Activated naive CD8-positive, alpha-beta T cell treated with anti-CD3 and anti-CD28 coated beads for 36 hours (primary cell): Measurements from ENCODE around the gene E2F1. TPM values are rescaled to one million over a fixed set of nuclear protein-coding genes. Genes with fewer than 3 reads are reported as not detected.

Experiments used
- DNase-seq: peaks from one replicate; pipeline ENCODE4 v3.0.0; 2021
- H3K27ac Mint-ChIP-seq: one replicate; pipeline ENCODE4 v1.8.0; 2022; ENCODE audit warnings: mild to moderate bottlenecking, moderate library complexity, mixed read lengths
- H3K27me3 Mint-ChIP-seq: one replicate; pipeline ENCODE4 v1.8.0; 2022; ENCODE audit warnings: mild to moderate bottlenecking, mixed read lengths
- H3K36me3 Mint-ChIP-seq: one replicate; pipeline ENCODE4 v1.8.0; 2021; ENCODE audit warnings: mild to moderate bottlenecking, mixed read lengths
- H3K4me1 Mint-ChIP-seq: one replicate; pipeline ENCODE4 v1.8.0; 2021; ENCODE audit warnings: mixed read lengths
- H3K4me3 Mint-ChIP-seq: one replicate; pipeline ENCODE4 v1.8.0; 2022; ENCODE audit warnings: mild to moderate bottlenecking, moderate library complexity, mixed read lengths
- H3K9me3 Mint-ChIP-seq: one replicate; pipeline ENCODE4 v1.8.0; 2022; ENCODE audit warnings: mixed read lengths
- total RNA-seq, 2 experiments: library from RNA; stranded (reverse); gene quantifications; one replicate each; pipeline ENCODE4 v1.2.3, GENCODE V29; 2021

E2F1 gene
- total RNA-seq, 2 experiments from 2014 or later: 76.1 to 79.6 TPM

DNA sequence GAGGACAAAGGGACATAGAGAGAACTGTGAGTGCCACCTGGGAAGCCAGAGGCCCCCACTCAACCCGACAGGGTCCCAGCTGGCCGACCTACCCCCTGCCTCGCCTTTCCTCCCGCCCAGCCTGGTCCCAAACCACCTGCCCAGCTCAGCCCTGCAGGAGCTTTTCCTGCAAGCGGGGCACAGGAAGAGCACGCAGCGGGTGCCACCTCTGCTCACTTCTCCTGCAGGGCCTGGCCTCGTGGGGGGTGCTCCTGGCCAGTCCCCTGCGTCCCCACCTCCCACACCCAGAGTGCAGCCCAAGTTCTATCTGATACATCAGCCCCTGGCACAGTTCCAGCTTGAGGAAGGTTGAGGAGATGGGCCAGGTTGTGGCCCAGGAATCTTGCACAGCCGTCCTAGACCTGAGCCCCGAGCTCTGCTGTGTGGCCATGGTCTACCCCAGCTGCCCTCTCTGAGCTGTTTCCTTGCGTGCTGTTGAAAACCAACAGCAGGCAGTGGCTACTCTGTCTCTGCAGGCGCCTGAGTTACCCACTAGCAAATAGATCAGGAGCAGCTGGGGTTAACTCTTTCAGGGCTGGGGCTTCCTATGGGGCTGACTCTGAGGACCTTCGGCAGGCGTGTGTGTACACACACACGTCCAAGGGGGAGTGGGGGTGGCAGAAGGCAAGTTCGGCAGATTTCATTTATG is 13.6 kb downstream of the E2F1 start:
- Mint-ChIP-seq H3K4me1 (peaks cover 22% of the 10 kb centered on the region), H3K27ac (peak overlapping the region; percentile 27), H3K4me3 (peak overlapping the region; percentile 86), H3K36me3 (peaks cover 20% of the 10 kb centered on the region), H3K9me3 (no peaks in the 10 kb centered on the region), H3K27me3 (no peaks in the 10 kb centered on the region)
- DNase-seq: no peak

DNA sequence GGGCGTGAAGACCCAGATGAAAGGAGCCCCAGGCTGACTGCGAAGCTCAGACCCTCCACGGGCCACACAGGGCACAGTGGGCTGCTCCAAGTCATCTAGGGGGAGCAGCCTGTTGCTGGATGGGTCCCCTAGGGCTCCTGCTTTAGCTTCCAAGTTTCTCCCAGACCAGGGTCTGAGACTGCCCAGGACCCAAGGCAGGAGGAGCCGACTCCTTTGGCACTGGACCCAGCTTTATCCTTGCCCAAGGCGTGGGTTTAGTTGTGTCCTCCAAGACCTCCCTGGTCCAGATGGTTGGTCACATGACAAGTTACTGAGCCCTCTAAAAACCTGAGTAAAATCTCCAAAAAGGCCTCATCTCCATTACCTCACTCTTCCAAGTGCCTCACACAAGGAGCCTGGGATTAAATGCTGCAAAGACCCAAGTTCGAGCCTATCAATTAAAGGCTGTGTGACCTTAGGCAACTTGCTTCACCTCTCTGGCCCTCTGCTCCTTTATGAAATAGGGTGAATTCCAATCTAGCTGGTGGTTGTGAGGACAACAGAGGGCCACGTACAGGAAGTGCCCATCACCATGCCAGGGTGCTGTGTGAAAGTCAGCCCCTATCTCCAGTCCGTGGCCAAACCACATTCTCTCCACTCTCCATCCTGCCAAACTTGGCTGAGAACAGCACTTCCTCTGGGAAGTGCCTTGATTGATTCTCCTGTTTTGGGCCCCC is 14.5 kb downstream of the E2F1 start:
- Mint-ChIP-seq H3K27me3 (no peaks in the 10 kb centered on the region), H3K36me3 (peaks cover 15% of the 10 kb centered on the region), H3K9me3 (no peaks in the 10 kb centered on the region), H3K4me1 (peaks cover 22% of the 10 kb centered on the region), H3K4me3 (no peak overlapping the region), H3K27ac (no peak overlapping the region)
- no peak for DNase-seq

DNA sequence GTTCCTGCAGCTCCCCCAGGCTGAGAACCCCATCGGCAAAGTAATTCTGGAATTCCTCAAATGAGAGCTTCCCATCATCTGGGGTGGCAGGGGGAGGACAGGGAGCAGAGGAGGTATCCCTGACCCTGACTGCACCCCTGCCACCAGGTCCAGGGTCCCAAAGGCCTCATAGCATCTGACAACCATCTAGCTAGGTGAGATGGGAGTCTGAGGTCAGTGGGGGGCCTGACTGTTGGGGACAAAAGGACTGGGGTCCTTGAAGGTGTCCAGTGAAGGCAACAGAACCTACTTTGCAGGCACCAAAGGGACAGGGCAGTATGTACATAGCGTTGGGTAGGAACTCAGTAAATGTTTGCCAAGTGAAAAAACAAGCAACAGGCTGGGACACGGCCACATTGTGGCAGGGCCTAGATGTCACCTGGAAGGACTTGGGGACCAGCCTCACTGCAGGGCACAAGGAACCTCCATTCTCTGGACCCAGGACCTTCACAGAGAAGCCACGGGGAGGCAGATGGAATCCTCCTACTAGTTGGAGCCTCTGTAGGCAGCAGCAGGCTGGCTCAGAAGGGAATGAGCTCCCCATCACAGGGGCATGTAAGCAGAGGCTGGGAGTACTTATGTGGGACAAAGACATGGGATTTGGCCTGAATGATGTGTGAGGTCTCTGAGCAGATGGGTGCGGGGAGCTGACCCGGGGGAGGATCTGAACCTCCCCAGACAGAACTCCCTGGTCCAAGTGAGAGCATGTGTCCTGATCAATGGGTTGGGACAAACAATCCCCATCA is 15.3 kb downstream of the E2F1 start:
- Mint-ChIP-seq H3K27ac (no peak overlapping the region), H3K36me3 (peaks cover 12% of the 10 kb centered on the region), H3K27me3 (no peaks in the 10 kb centered on the region), H3K4me3 (no peak overlapping the region), H3K9me3 (no peaks in the 10 kb centered on the region), H3K4me1 (peaks cover 29% of the 10 kb centered on the region)
- no peak for DNase-seq

DNA sequence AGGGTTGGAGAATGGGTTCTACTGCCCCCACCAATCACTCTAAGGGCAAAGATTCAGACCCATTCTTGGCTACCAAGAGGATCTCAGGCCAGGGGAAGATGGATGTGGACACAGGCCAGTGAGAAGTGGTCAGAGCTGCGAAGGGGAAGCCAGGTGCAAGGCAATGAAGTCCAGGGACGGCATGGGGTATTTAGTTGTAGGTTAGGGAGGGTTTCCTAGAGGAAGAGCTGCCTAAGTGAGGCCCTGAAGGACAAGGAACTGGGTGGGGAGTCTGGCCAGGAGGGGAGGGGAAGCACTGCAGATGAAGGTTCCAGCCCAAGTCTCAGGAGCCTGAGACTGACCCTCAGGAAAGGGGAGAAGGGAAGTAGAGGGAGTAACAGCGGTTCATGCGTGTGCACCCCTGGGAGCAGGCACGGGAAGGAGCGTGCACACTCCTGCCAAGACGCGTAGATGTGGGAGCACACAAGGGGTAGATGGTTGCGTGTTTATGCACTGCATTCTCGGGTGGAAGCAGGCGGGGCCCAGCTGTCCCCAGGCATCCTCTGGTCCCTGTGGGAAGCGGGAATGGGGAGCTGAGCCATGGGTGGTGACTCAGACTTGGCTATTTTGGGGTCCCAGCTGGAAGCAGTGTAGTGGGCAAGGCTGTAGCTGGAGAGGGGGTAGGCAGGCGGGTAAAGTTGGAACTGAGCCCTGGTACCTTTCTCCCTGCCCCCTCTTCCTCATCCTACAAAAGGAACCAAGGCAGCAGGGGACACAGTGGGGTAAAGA is 16.1 kb downstream of the E2F1 start:
- Mint-ChIP-seq H3K36me3 (peaks cover 10% of the 10 kb centered on the region), H3K9me3 (no peaks in the 10 kb centered on the region), H3K27me3 (no peaks in the 10 kb centered on the region), H3K27ac (no peak overlapping the region), H3K4me3 (no peak overlapping the region), H3K4me1 (peaks cover 32% of the 10 kb centered on the region)
- no peak for DNase-seq

DNA sequence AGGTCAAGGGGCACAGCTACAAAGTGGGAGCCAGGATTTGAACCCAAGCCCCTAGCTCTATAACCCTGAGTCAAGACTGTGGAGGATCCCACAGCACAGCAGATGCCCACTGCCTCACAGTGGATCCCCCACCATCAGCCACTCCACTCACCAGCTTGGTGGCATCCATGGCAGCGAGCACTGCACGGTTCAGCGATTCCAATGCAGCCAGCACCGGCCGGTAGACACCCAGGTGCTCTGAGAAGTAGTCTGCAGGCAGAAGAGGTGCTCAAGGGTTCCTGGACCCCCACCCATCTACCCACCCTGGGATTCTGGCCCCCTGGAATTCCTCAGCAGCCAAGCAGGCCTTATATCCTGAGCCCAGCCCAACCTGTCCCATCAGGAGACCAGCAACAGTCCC is 17.0 kb downstream of the E2F1 start:
- peaks cover 35% of the 10 kb centered on the region for H3K4me1 Mint-ChIP-seq
- peaks cover 8% of the 10 kb centered on the region for H3K36me3 Mint-ChIP-seq
- no peak overlapping the region for H3K4me3 Mint-ChIP-seq
- no peaks in the 10 kb centered on the region for H3K9me3 Mint-ChIP-seq
- no peaks in the 10 kb centered on the region for H3K27me3 Mint-ChIP-seq
- DNase-seq: no peak
- no peak overlapping the region for H3K27ac Mint-ChIP-seq

DNA sequence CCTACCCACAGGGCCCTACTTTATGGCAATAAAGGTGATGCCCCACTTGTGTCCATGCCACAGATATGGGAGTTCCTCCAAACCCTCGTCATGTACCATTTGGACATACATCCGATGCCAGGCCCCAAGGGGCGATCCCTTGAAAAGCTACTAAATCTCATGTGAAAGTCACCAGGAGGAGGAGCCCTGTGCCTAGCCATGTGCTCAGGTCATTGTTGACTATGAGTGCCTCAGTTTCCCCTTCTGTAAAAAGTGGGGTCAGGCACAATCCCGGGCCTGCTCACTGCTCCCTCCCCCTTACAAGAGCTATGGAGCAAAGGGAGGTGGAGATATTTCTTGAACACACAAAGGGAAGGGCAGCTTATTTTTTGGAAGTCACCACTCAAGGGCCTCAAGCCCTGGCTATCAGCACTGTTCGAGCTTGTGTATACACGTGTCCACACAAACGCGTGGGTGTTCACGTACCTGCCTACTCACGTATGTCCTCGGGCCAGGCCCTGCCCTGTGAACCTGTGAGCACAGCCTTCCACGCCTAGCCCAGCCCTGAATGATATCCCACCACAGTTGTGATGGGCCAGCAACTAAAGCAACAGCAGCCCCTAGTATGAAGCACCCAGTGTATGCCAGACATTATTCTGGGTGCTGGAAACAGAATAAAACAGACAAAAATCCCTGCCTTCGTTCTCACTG is 17.6 kb downstream of the E2F1 start:
- Mint-ChIP-seq H3K27me3 (no peaks in the 10 kb centered on the region), H3K4me3 (peak overlapping the region; percentile 79)

DNA sequence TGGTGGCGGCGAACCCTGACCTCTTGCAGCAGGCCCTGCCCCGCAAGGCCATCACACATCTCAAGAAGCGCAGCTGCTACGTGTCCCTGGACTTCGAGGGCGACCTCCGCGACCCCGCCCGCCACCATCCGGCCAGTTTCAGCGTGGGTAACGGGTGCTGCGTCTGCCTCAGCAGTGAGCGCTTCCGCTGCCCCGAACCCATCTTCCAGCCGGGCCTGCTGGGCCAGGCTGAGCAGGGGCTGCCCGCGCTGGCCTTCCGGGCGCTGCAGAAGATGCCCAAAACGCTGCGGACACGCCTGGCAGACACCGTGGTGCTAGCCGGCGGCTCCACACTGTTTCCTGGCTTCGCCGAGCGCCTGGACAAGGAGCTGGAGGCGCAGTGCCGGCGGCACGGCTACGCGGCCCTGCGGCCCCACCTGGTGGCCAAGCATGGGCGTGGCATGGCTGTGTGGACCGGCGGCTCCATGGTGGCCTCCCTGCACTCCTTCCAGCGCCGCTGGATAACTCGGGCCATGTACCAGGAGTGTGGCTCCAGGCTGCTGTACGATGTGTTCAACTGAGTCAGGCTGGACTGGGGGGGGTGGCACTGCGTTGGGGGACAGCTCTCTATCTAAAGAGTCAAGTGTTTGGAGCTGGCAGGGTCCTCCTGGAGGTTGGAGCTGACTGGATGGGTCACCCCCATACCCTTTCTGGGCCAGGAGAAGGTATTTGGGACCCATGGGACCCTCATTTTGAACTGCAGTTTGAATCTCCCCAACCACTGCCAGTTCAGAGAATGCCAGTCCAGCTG is 18.3 kb downstream of the E2F1 start:
- peaks cover 28% of the 10 kb centered on the region for H3K4me1 Mint-ChIP-seq
- peak overlapping the region; percentile 84 for H3K27ac Mint-ChIP-seq
- no peaks in the 10 kb centered on the region for H3K9me3 Mint-ChIP-seq
- peaks cover 8% of the 10 kb centered on the region for H3K36me3 Mint-ChIP-seq
- peak; percentile 87 for DNase-seq
- no peaks in the 10 kb centered on the region for H3K27me3 Mint-ChIP-seq
- H3K4me3 Mint-ChIP-seq: peak overlapping the region; percentile 79

More for the DNA sequence above, 17.6 kb downstream of the E2F1 start:
- no peaks in the 10 kb centered on the region for H3K9me3 Mint-ChIP-seq
- DNase-seq: no peak
- H3K4me1 Mint-ChIP-seq: peaks cover 34% of the 10 kb centered on the region
- H3K27ac Mint-ChIP-seq: peak overlapping the region; percentile 45
- H3K36me3 Mint-ChIP-seq: peaks cover 8% of the 10 kb centered on the region

DNA sequence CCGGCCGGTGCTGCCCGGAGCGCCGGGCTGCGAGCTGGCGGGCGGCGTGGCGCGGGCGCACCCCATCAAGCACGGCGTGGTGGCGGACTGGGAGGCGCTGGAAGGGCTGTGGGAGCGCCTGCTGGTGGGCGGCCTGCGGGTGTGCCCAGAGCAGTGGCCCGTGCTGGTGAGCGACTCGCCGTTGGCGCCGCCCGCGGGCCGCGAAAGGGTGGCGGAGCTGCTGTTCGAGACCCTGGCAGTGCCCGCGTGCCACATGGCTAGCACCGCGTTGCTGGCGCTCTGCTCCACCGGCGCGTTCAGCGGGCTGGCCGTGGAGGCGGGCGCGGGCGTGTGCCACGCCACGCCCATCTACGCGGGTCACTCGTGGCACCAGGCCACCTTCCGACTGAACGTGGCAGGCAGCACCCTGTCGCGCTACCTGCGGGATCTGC is 18.9 kb downstream of the E2F1 start:
- Mint-ChIP-seq H3K27ac (peak overlapping the region; percentile 84), H3K4me1 (peaks cover 29% of the 10 kb centered on the region), H3K36me3 (peaks cover 8% of the 10 kb centered on the region), H3K27me3 (no peaks in the 10 kb centered on the region), H3K4me3 (peak overlapping the region; percentile 79), H3K9me3 (no peaks in the 10 kb centered on the region)
- DNase-seq: peak; percentile 70

DNA sequence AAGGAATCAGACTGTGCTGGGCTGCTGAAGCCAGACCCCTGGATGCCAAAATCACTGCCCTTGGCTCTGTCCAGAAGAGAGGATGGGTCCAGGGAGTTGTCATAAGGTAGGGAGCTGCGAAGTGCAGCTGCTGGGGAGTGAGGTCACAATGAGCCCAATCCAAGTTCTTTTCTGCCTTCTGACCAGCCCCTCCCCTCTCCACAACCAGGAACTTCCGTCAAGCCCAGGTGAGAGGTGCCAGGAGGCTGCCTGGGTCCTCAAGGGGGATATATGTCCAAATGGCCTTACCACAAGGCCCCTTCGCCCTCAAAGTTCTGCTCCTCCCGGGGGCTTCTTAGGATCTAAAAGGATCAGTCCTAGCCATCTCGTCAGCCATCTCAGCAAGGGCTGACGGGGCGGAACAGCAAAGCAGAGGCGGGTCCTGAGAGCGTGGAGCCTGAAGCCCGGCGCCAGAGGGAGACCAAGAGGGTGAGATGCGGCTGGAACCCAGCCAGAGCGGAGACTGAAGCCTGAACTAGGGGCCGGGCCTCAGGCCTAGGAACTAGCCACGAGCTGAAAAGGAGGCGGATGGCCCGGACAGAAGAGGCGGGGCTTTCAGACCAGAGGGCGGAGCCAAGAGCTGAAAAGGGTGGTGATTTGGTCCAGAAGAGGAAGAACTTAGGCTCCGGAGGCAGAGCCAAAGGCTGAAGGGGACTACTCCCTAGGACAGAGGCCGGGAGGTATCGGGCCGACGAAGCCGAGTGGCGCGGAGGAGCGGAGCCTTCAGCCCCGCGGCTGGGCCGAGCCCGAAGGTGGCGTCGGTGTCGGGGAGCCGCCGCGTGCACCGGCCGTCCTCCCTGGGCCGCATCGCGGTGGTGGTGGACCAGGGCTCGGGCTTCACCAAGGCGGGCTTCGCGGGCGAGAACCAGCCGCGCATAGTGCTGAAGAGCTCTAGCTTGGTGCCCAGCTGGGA is 19.6 kb downstream of the E2F1 start, which contains the start of gene ACTL10:
Gene ACTL10, plus strand, starts transcription at position 651 of the 952 bp plus-strand sequence. CDS start 555 bp downstream, outside the sequence.
- H3K27ac Mint-ChIP-seq: peak within 1 kb of the TSS; percentile 94
- peak within 1 kb of the TSS; percentile 92 for H3K4me3 Mint-ChIP-seq
- peaks cover 29% of the 10 kb centered on the region for H3K4me1 Mint-ChIP-seq
- H3K27me3 Mint-ChIP-seq: no peaks in the 10 kb centered on the region
- H3K9me3 Mint-ChIP-seq: no peaks in the 10 kb centered on the region
- peaks cover 7% of the 10 kb centered on the region for H3K36me3 Mint-ChIP-seq
- DNase-seq: peak; percentile 90

DNA sequence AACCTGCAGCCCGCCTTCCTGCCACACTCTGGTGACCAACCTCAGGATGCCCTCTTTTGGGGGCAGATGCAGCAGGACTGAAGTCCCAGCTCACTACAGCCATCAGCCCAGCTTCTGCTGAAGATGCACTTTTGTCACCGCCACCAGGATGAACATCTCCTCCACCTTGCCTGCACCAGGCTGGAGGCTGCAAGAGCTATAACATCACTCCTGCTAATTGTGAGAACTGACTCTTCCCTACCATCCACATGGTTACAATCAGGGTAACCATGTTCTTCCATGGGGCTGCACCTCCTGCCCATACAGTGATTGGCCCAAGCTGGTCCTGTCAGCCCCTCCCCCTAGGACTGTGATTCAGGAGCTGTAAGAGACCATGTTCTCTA is 21.4 kb downstream of the E2F1 start:
- Mint-ChIP-seq H3K4me3 (peak overlapping the region; percentile 84), H3K27ac (peak overlapping the region; percentile 76), H3K9me3 (no peaks in the 10 kb centered on the region), H3K36me3 (peaks cover 7% of the 10 kb centered on the region), H3K27me3 (no peaks in the 10 kb centered on the region), H3K4me1 (peaks cover 29% of the 10 kb centered on the region)
- DNase-seq: no peak

DNA sequence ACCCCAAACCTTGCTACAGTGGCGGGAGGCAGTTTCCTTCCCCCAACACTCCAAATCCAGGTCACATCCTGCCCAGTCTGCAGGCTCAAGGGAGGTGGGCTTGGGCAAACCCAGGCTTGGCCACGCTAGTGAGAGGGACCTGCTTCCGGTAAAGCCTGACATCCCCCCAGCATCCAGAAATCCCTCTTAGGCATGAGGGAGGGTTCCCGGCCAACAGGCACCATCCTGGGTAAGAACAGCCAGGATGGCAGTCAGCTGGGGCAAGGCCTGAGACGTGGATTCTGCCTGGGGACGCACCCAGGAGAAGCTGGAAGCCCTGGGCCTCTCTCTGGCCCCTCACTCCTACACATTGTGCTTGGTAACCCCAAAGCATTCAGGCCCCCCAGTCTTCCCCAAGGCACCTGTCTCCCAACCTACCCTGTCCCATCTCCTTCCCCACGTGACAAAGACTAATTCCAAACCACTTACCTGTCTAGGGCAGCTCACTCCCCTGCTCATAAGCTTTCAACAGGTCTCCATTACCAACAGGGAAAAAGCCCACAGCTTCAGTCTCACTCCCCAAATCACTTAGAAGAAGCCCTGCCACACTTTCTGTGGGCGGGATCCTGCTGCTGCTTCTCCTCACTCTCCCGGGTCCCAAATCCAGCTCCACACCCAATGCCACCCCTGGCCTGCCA is 22.0 kb downstream of the E2F1 start:
- Mint-ChIP-seq H3K27ac (peak overlapping the region; percentile 76), H3K9me3 (no peaks in the 10 kb centered on the region), H3K36me3 (peaks cover 7% of the 10 kb centered on the region), H3K27me3 (no peaks in the 10 kb centered on the region), H3K4me1 (peaks cover 29% of the 10 kb centered on the region), H3K4me3 (peak overlapping the region; percentile 84)
- DNase-seq: no peak
